ENCODE results near the gene DSCAM. TPM values are rescaled to one million over a fixed set of nuclear protein-coding genes. Genes with fewer than 3 reads are reported as not detected.

The DSCAM gene
- total RNA-seq, 1 experiment from 2014 or later, result 0.13 TPM

DNA sequence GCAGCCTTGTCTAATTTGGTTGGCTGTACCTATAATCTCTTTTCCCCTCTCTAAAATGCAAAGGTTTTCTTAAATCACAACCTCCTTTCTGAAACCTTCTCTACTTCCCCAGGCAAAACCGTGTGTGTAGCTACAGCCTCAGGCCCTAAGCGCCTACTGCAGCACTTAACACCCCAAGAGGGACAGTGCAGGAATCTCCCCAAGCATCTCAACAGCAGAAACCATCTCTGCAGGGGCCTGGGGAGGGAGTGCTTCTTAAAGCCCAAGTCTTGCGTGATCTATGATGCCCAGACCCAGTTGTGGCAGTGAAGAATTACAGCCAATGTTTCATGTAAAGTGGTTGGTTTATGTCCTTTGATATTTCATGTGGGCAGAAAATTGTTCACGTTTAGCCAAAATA lies 159.3 kb downstream of the DSCAM start:
- H3K4me1 Mint-ChIP-seq, result peaks cover 27% of the 10 kb centered on the region
- ATAC-seq, result peak; percentile 48; the same call in 1 of the 2 replicates
- no peak overlapping the region for H3K27ac Mint-ChIP-seq
- peaks cover 5% of the 10 kb centered on the region for H3K9me3 Mint-ChIP-seq
- no peaks in the 10 kb centered on the region for H3K36me3 Mint-ChIP-seq
- ChIA-PET POLR2A (interaction anchor here (0.5 kb wide), 1 partner anchor 35 kb away, joined by 3 read pairs; no protein-coding TSS in a partner anchor), CTCF (no interaction called here)
- DNase-seq (ENCODE audit: low spot score), result no peak
- TF ChIP-seq CBFB (CRISPR knock-in tag; IDR thresholded peaks at IDR 0.05; ENCODE audit: low read depth) (no peak), NFATC4 (CRISPR knock-in tag; IDR thresholded peaks at IDR 0.05) (no peak), FOXP1 (CRISPR knock-in tag; IDR thresholded peaks at IDR 0.05; ENCODE audit: borderline replicate concordance) (no peak), IRF2 (CRISPR knock-in tag; IDR thresholded peaks at IDR 0.05; ENCODE audit: borderline replicate concordance, low read depth) (no peak), ZBTB21 (CRISPR knock-in tag; IDR thresholded peaks at IDR 0.05; ENCODE audit: borderline replicate concordance) (no peak), NFYB (CRISPR knock-in tag; conservative IDR thresholded peaks at IDR 0.05; ENCODE audit: low read depth) (no peak), ZNF416 (CRISPR knock-in tag; IDR thresholded peaks at IDR 0.05) (no peak), ZNF232 (CRISPR knock-in tag; IDR thresholded peaks at IDR 0.05) (no peak), TEAD1 (CRISPR knock-in tag; IDR thresholded peaks at IDR 0.05) (no peak), PRRX2 (CRISPR knock-in tag; IDR thresholded peaks at IDR 0.05) (no peak), ZNF317 (CRISPR knock-in tag; IDR thresholded peaks at IDR 0.05; ENCODE audit: borderline replicate concordance, low read depth) (no peak), JUN (CRISPR knock-in tag; IDR thresholded peaks at IDR 0.05) (no peak)
- TF ChIP-seq, protein P1, sequence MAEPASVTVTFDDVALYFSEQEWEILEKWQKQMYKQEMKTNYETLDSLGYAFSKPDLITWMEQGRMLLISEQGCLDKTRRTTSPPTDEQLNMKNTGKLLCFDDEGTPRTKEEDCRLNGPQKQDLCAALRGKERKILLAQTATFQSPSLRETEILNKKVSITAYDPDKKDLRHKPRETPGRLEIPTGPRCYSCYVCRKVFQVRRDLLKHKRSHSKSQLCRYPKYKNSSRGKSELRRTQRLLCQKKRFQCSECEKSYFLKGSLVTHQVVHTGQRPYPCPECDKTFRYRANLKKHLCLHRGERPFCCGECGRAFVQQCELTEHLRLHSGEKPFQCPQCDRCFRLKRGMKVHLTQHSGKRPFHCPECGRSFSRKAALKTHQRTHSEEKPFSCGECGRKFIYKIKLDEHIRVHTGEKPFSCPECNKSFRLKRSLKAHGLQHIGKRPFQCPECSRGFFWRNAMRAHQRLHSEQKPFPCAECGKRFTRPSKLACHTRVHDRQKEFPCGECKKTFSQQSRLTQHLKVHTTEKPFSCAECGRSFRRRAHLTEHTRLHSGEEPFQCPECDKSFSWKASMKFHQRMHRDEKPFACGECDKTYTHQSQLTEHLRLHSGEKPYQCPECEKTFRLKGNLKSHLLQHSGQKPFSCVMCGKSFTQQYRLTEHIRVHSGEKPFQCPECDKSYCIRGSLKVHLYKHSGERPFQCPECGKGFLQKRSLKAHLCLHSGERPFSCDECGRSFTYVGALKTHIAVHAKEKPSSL (CRISPR knock-in tag; conservative IDR thresholded peaks at IDR 0.05), result no peak
- TF ChIP-seq, protein P2, sequence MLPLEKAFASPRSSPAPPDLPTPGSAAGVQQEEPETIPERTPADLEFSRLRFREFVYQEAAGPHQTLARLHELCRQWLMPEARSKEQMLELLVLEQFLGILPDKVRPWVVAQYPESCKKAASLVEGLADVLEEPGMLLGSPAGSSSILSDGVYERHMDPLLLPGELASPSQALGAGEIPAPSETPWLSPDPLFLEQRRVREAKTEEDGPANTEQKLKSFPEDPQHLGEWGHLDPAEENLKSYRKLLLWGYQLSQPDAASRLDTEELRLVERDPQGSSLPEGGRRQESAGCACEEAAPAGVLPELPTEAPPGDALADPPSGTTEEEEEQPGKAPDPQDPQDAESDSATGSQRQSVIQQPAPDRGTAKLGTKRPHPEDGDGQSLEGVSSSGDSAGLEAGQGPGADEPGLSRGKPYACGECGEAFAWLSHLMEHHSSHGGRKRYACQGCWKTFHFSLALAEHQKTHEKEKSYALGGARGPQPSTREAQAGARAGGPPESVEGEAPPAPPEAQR (CRISPR knock-in tag; IDR thresholded peaks at IDR 0.05), result no peak
- TF ChIP-seq, protein P3, sequence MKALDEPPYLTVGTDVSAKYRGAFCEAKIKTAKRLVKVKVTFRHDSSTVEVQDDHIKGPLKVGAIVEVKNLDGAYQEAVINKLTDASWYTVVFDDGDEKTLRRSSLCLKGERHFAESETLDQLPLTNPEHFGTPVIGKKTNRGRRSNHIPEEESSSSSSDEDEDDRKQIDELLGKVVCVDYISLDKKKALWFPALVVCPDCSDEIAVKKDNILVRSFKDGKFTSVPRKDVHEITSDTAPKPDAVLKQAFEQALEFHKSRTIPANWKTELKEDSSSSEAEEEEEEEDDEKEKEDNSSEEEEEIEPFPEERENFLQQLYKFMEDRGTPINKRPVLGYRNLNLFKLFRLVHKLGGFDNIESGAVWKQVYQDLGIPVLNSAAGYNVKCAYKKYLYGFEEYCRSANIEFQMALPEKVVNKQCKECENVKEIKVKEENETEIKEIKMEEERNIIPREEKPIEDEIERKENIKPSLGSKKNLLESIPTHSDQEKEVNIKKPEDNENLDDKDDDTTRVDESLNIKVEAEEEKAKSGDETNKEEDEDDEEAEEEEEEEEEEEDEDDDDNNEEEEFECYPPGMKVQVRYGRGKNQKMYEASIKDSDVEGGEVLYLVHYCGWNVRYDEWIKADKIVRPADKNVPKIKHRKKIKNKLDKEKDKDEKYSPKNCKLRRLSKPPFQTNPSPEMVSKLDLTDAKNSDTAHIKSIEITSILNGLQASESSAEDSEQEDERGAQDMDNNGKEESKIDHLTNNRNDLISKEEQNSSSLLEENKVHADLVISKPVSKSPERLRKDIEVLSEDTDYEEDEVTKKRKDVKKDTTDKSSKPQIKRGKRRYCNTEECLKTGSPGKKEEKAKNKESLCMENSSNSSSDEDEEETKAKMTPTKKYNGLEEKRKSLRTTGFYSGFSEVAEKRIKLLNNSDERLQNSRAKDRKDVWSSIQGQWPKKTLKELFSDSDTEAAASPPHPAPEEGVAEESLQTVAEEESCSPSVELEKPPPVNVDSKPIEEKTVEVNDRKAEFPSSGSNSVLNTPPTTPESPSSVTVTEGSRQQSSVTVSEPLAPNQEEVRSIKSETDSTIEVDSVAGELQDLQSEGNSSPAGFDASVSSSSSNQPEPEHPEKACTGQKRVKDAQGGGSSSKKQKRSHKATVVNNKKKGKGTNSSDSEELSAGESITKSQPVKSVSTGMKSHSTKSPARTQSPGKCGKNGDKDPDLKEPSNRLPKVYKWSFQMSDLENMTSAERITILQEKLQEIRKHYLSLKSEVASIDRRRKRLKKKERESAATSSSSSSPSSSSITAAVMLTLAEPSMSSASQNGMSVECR (CRISPR knock-in tag; IDR thresholded peaks at IDR 0.05; ENCODE audit: borderline replicate concordance), result no peak
- H3K4me3 Mint-ChIP-seq, result no peak overlapping the region
- no peaks in the 10 kb centered on the region for H3K27me3 Mint-ChIP-seq (ENCODE audit: low read depth)

DNA sequence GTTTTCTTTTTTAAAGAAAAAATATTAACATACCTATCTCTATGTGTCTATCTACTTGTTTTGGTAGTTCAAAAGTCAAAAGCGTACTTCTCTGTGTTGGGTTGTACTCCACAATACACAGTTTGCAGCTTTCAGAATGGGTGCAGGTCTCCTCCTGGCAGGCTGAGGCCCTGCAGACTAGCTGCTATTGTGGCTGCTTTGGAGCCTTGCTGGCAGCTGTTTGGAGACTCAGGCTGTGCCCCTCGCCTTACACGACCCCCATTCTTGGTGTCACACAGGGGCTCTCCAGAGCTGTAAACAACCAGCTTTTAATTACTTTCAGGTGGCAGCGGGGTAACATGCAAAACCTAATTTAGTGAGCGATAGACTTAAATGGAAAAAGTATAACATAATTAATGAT lies 160.4 kb downstream of the DSCAM start:
- ChIA-PET POLR2A (no interaction called here), CTCF (no interaction called here)
- Mint-ChIP-seq H3K27me3 (ENCODE audit: low read depth) (no peaks in the 10 kb centered on the region), H3K9me3 (peaks cover 10% of the 10 kb centered on the region), H3K4me1 (peaks cover 27% of the 10 kb centered on the region), H3K4me3 (no peak overlapping the region), H3K36me3 (no peaks in the 10 kb centered on the region), H3K27ac (no peak overlapping the region)
- DNase-seq (ENCODE audit: low spot score), result no peak
- ATAC-seq, result peak; percentile 60
- TF ChIP-seq ZNF396 (CRISPR knock-in tag; IDR thresholded peaks at IDR 0.05; ENCODE audit: borderline replicate concordance) (no peak), ESRRA (CRISPR knock-in tag; IDR thresholded peaks at IDR 0.05; ENCODE audit: borderline replicate concordance) (no peak), JAZF1 (CRISPR knock-in tag; IDR thresholded peaks at IDR 0.05) (no peak)
- TF ChIP-seq, protein P4, sequence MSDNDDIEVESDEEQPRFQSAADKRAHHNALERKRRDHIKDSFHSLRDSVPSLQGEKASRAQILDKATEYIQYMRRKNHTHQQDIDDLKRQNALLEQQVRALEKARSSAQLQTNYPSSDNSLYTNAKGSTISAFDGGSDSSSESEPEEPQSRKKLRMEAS (CRISPR knock-in tag; IDR thresholded peaks at IDR 0.05), result no peak
- TF ChIP-seq, protein P5, sequence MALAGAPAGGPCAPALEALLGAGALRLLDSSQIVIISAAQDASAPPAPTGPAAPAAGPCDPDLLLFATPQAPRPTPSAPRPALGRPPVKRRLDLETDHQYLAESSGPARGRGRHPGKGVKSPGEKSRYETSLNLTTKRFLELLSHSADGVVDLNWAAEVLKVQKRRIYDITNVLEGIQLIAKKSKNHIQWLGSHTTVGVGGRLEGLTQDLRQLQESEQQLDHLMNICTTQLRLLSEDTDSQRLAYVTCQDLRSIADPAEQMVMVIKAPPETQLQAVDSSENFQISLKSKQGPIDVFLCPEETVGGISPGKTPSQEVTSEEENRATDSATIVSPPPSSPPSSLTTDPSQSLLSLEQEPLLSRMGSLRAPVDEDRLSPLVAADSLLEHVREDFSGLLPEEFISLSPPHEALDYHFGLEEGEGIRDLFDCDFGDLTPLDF (CRISPR knock-in tag; IDR thresholded peaks at IDR 0.05), result no peak
- TF ChIP-seq, protein P6, sequence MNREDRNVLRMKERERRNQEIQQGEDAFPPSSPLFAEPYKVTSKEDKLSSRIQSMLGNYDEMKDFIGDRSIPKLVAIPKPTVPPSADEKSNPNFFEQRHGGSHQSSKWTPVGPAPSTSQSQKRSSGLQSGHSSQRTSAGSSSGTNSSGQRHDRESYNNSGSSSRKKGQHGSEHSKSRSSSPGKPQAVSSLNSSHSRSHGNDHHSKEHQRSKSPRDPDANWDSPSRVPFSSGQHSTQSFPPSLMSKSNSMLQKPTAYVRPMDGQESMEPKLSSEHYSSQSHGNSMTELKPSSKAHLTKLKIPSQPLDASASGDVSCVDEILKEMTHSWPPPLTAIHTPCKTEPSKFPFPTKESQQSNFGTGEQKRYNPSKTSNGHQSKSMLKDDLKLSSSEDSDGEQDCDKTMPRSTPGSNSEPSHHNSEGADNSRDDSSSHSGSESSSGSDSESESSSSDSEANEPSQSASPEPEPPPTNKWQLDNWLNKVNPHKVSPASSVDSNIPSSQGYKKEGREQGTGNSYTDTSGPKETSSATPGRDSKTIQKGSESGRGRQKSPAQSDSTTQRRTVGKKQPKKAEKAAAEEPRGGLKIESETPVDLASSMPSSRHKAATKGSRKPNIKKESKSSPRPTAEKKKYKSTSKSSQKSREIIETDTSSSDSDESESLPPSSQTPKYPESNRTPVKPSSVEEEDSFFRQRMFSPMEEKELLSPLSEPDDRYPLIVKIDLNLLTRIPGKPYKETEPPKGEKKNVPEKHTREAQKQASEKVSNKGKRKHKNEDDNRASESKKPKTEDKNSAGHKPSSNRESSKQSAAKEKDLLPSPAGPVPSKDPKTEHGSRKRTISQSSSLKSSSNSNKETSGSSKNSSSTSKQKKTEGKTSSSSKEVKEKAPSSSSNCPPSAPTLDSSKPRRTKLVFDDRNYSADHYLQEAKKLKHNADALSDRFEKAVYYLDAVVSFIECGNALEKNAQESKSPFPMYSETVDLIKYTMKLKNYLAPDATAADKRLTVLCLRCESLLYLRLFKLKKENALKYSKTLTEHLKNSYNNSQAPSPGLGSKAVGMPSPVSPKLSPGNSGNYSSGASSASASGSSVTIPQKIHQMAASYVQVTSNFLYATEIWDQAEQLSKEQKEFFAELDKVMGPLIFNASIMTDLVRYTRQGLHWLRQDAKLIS (CRISPR knock-in tag; IDR thresholded peaks at IDR 0.05; ENCODE audit: borderline replicate concordance), result no peak
